Stimulated activated CD8-positive, alpha-beta memory T cell treated with anti-CD3 and anti-CD28 coated beads, Interleukin-15, amount 100 ng/mL, for 48 hours (primary cell): ENCODE results near the gene PLCH1.

Experiments used
- DNase-seq, 2 donors: peaks; one replicate each; pipeline ENCODE4 v3.0.0-alpha.2; 2020; ENCODE audit warnings: low read depth in 2 of 2

PLCH1 gene

DNA sequence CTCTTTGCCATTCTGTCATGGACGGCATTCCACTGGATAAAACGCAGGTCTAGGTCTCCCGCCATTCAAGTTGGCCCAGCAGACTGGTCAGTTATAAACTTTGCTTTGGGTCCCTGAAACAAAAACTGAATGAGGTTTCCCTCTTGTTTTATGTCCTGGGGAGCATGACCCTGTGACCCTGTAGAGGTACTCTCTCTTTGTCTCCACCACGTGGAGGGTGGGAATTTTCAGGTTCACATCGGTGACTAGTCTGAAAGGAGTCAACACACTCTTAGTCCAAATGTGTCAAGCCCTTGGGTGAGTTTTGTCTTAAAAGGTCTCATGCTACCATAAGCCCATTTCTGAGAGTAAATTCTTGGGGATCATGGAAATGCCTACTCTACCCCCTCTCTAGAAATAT lies 139.9 kb downstream of the PLCH1 start:
- no peak for DNase-seq

DNA sequence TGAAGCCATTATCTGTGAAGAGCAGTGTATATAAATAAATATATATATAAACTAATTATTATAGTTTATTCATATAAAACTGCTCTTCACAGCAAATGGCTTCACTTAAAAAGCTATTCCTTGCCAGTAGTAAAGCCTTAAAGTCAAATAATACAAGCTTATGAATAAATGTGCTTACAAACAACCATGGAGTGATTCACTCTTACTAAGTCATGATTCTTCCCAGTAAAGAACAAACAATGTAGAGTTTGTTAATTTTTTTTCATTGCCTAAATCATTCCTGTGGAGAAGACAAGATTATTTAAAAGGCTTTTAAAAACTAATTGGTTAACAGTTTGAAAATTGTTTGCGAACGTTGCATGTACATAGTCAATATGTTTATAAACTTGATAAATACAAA lies 140.7 kb downstream of the PLCH1 start:
- DNase-seq, result no peak

GRCh38 chr3:155603302-155603701 lies 141.6 kb downstream of the PLCH1 start:
- no peak for DNase-seq

GRCh38 chr3:155602307-155602706 lies 142.6 kb downstream of the PLCH1 start:
- no peak for DNase-seq

GRCh38 chr3:155598671-155599070 lies 146.2 kb downstream of the PLCH1 start:
- DNase-seq, result no peak

DNA sequence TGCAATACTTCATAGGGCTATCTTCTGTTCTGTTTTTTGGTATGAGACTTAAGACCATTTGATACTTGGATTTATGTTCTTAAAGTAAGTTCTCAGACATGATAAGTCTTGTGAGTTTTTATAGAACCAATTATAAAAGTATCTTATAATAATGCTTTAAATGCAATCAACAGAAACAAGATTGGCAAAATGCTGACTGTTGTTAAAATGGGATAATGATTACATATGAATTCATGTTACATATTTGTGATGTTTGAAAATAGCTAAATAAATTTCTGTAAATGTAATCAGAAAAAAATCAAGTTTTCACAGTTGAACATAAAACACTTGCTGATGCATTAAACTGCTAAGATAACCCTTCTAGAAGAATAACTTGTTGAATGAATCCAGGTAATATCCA lies 148.3 kb downstream of the PLCH1 start:
- no peak for DNase-seq

DNA sequence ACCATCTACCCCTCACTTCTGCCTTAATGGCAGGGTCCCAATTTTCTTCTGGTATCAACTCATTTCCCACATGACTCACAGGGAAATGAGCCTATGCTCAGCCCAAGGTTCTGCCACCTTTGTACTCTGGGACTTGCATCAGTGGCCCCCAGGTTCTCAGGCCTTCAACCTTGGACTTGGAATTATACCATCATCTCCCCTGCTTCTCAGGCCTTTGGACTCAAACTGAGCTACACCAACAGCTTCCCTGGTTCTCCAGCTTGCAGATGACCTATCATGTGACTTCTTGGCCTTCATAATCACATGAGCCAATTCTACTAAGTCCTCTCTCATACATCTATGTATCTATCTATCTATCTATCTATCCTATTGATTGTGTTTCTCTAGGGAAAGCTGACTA lies 149.5 kb downstream of the PLCH1 start:
- no peak for DNase-seq

- DNase-seq, result no peak
Measured at GRCh38 chr3:155594526-155595187, 150.2 kb downstream of the PLCH1 start.

DNA sequence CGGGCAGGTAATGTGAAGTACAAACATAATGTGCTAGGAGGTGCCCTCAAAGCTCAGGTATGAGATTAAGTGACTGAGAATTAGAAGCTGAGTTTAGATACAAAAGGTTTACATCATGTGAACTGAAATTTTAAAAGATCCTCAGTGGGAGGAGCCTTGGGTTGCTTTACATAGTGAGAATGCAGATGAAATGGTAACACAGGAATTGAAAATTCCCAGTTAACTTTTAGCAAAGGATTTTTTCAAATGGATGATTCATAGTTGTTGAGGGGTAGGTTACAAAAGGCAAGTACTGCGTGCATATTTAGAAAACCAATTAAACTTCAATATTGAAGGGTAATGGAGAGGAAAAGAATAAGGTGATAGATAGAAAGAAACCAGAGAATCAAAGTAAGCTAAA lies 157.3 kb downstream of the PLCH1 start:
- DNase-seq, result no peak

- no peak for DNase-seq
Measured at GRCh38 chr3:155585384-155585783, 159.5 kb downstream of the PLCH1 start.

- no peak for DNase-seq
Measured at GRCh38 chr3:155581579-155581978, 163.3 kb downstream of the PLCH1 start.

- no peak for DNase-seq
Measured at GRCh38 chr3:155572085-155572484, 172.8 kb downstream of the PLCH1 start.

DNA sequence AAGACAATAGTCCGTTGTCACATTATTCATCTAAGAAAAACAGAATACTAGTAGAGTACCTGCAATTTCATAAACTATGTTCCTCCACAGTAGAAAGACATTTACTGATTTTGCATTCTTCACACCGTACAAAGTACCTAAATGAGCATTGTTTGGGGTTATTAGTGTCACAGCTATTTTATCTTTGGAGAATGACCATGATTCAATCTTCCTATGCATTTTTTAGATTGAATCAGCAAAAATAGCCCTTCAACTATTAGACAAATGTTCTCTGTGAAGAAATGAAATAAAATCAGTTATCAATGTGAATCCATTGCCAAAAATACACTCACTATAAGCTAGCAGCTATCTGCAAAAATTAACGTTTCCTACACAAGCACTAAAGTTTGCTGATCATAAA lies 176.6 kb downstream of the PLCH1 start:
- DNase-seq, result no peak

- DNase-seq, result no peak
Measured at GRCh38 chr3:155560594-155560993, 184.3 kb downstream of the PLCH1 start.

GRCh38 chr3:155560135-155560534 lies 184.7 kb downstream of the PLCH1 start:
- no peak for DNase-seq

DNA sequence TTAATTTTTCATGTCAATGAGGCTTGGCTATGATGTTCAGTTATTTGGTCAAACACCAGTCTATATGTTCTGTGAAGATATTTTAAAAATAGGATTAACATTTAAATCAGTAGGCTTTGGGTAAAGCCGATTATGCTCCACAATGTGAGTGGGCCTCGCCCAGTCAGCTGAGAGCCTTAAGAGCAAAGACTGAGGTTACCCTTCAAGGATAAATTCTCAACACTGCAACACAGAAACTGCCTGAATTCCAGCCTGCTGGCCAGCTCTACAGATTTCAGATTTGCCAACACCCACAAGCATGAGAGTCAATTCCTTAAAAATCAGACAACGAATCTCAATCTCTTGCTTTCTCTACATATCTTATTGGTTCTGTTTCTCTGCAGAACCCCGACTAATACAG lies 188.3 kb downstream of the PLCH1 start:
- DNase-seq, result no peak

DNA sequence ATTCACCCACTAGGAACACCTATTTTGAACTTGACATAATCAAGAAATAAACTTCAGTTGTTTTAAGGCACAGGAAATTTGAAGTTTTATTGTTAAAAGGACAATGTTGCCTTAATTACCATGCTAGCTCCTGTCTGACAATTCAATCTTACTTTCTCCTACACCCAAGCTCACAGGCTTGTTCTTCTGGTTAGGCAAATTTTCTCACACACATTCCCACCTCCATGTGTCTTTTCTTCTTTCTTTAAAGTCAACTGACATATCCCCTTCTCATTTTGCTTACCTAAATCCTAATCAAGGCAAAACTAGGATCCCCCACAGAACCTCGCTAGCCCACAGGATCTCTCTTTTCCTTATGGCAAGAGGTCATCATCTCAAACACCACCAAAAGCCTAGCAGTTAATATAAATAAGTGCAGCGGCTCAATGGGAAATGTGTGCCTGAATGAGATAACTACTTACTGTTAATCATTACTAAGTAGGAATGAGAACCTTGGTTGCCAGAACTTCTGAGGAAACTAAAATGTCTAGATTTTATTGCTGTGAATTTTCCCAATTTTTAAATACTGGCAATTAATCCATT lies 189.3 kb downstream of the PLCH1 start:
- no peak for DNase-seq

DNA sequence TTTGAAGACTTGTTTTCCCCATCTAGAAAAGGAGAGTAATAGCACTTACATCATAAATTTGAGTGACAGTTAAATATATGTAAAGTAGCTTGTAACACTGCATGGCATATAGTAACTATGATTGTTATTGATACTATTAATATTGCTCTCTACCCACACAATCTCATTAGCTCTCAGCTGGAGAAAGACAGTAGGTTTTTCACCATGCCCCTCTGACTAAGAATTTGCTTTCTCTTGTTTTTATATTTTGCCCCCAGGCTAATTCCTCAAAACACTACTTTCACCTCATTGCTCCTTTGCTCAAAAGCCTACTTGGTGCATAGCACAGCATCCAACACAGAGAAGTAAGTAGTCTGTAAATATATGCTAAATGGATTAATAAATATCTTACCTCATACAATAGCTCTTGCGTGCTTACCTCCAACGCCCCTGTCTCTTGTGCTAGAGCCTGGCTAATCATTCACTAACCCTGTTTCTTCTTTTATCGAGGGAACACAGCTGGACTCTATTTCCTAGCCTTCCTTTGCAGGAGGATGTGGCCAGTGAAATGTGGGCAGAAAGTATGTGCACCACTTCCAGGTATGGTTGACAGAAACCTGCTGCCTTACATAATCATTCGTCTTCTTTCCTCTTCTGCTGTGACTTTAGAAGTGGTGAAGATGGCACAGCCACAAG lies 190.0 kb downstream of the PLCH1 start:
- no peak for DNase-seq

DNA sequence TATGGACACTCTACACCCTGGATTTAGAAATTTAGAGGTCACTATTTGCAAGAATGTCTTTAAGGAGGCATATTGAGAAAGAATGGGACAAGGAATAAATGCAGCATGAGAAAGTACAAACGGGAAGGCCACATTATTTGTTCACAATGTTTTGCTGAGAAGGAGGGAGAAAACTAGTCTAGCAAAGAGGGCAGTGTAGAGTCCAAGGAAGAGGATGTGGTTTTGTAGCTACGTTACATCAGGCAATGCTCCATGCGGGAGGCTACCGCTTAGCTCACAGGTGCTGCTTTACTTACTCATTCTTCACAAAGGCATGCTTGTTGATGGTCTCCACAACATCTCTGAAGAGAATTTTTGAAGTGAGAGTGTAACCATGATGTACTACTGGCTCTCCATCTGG lies 191.1 kb downstream of the PLCH1 start:
- DNase-seq, result no peak

DNA sequence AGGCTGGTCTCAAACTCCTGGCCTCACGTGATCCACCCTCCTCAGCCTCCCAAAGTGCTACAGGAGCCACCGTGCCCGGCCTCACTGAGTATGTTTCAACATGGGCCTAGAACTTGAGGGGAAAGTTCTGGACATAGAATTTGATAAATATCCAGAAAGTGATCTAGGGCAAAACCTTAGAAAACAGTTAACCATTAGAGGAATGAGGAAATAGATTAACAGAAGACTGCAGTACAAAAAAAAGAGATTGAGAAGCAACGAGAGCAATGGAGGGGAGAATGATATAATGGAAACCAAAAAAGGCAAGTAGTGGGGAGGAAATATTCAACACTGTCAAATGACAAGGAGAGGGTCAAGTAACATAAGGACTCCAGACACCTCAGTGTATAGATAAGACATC lies 191.5 kb downstream of the PLCH1 start:
- no peak for DNase-seq

DNA sequence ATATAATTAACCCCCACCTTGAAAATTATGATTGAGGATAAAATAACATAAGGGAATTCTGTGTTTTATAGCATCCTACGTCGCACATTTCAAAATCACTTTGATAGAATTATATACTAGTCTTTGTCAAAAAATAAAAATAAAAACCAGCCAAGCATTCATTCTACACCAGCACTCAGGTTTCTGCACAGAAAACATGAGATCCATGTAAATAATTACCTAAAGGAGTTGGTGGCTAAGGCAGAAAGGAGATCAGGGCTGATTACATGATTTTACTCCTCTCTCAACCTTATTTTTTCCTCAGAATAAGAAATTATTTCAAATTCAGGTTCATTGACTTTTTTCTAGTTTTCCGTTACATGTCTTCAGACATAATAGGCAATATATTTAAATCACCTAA lies 194.5 kb downstream of the PLCH1 start:
- DNase-seq, result no peak

DNA sequence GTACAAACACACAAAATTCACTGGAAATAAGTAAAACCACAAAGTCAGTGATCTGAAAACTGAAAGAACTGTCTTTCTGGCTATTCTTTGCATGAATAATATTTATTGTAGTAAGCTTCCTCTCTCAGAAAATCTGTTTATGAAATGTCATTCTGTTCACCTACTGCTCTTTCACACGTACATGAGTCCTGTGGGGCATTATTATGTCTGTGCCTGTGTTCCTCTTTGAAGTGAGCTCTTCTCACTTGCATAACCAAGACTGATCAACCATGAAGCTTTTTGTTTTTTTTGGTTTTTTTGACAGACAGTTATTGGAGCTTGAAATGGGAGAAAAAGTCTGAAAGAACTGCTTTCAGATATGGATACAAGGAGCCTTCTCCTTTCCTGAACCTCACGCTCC lies 195.8 kb downstream of the PLCH1 start:
- DNase-seq, result no peak

- no peak for DNase-seq
Measured at GRCh38 chr3:155548195-155548594, 196.7 kb downstream of the PLCH1 start.
